ENCODE results near the gene PON1. TPM values are rescaled to one million over a fixed set of nuclear protein-coding genes. Genes with fewer than 3 reads are reported as not detected.

The PON1 gene
- total RNA-seq, 4 donors from 2014 or later = not detected

GRCh38 chr7:95279417-95279816 lies 44.9 kb downstream of the PON1 start:
- Histone ChIP-seq H3K27ac (no peak overlapping the region), H3K9me3 (no peaks in the 10 kb centered on the region), H3K4me1 (no peaks in the 10 kb centered on the region), H3K4me3 (no peak overlapping the region), H3K36me3 (no peaks in the 10 kb centered on the region), H3K27me3 (no peaks in the 10 kb centered on the region)
- no peak for DNase-seq
- TF ChIP-seq CTCF (IDR thresholded peaks at IDR 0.05) (no peak), POLR2A (IDR thresholded peaks at IDR 0.05) (no peak)

GRCh38 chr7:95276114-95276513 lies 48.2 kb downstream of the PON1 start:
- H3K27me3 ChIP-seq = no peaks in the 10 kb centered on the region
- H3K4me1 ChIP-seq = no peaks in the 10 kb centered on the region
- TF ChIP-seq POLR2A (IDR thresholded peaks at IDR 0.05) (no peak), CTCF (IDR thresholded peaks at IDR 0.05) (no peak)
- no peaks in the 10 kb centered on the region for H3K9me3 ChIP-seq
- no peak for DNase-seq
- no peak overlapping the region for H3K4me3 ChIP-seq
- H3K27ac ChIP-seq = no peak overlapping the region
- H3K36me3 ChIP-seq = no peaks in the 10 kb centered on the region

DNA sequence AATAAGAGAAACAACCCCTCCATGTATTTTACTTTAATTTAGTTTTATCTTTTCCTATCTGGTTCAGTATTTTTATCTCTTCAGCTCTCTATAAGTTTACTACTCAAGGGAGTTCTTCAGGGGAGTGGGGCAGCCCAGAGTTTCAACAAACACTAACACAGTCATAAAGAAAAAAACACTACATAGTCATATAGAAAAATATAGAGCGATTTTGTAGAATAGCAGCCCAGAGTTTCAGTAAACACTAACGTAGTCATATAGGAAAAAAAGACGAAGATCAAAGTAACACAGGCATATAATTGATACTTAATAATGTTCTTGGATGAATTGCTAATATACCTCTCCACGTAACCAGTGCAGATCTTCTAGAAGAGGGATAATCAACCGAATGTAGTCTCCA lies 54.7 kb downstream of the PON1 start:
- Histone ChIP-seq H3K9me3 (no peaks in the 10 kb centered on the region), H3K4me3 (no peak overlapping the region), H3K27me3 (no peaks in the 10 kb centered on the region), H3K4me1 (no peaks in the 10 kb centered on the region), H3K27ac (no peak overlapping the region), H3K36me3 (no peaks in the 10 kb centered on the region)
- no peak for DNase-seq
- TF ChIP-seq CTCF (IDR thresholded peaks at IDR 0.05) (no peak), POLR2A (IDR thresholded peaks at IDR 0.05) (no peak)

GRCh38 chr7:95267754-95268153 lies 56.6 kb downstream of the PON1 start:
- no peaks in the 10 kb centered on the region for H3K4me1 ChIP-seq
- H3K27me3 ChIP-seq = no peaks in the 10 kb centered on the region
- no peak for DNase-seq
- H3K4me3 ChIP-seq = no peak overlapping the region
- H3K27ac ChIP-seq = no peak overlapping the region
- no peaks in the 10 kb centered on the region for H3K9me3 ChIP-seq
- TF ChIP-seq CTCF (IDR thresholded peaks at IDR 0.05) (no peak), POLR2A (IDR thresholded peaks at IDR 0.05) (no peak)
- no peaks in the 10 kb centered on the region for H3K36me3 ChIP-seq

- Histone ChIP-seq H3K27ac (no peak overlapping the region), H3K9me3 (no peaks in the 10 kb centered on the region), H3K4me1 (no peaks in the 10 kb centered on the region), H3K4me3 (no peak overlapping the region), H3K36me3 (no peaks in the 10 kb centered on the region), H3K27me3 (no peaks in the 10 kb centered on the region)
- TF ChIP-seq POLR2A (IDR thresholded peaks at IDR 0.05) (no peak), CTCF (IDR thresholded peaks at IDR 0.05) (no peak)
- no peak for DNase-seq
Measured at GRCh38 chr7:95265634-95266033, 58.7 kb downstream of the PON1 start.

- no peak for DNase-seq
- TF ChIP-seq CTCF (IDR thresholded peaks at IDR 0.05) (no peak), POLR2A (IDR thresholded peaks at IDR 0.05) (no peak)
- Histone ChIP-seq H3K27ac (no peak overlapping the region), H3K4me1 (no peaks in the 10 kb centered on the region), H3K4me3 (no peak overlapping the region), H3K27me3 (no peaks in the 10 kb centered on the region), H3K36me3 (no peaks in the 10 kb centered on the region), H3K9me3 (no peaks in the 10 kb centered on the region)
Measured at GRCh38 chr7:95264363-95264891, 59.9 kb downstream of the PON1 start.
